ENCODE measurements around the gene ZNF576.

DNA sequence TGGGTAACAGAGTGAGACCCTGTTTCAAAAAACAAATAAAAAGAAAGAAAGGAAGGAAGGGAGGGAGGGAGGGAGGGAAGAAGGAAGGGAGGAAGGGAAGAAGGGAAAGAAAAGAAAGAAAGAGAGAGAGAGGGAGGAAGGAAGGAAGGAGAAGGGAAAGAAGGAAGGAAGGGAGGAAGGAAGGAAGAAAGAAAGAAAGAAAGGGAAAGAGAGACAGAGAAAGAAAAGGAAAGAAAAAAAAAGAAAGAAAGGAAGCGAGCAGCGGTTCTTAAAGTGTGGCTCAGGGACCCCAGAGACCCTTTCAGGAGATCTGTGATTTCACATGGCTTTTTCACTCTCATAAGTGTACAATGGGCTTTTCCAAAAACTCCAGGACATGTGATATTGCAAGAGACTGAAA lies 53.1 kb downstream of the ZNF576 start:
- TF ChIP-seq EZH2 (IDR thresholded peaks at IDR 0.05; ENCODE audit: borderline replicate concordance, low read depth, low read length, severe bottlenecking) (no peak), CTCF (IDR thresholded peaks at IDR 0.05; ENCODE audit: extremely low read depth in 1 of 2, insufficient read depth in 1 of 2, low read depth in 1 of 2, low read length in 2 of 2) (no peak), MYC (IDR thresholded peaks at IDR 0.05; ENCODE audit: low read depth, low read length) (no peak), POLR2AphosphoS5 (IDR thresholded peaks at IDR 0.05; ENCODE audit: insufficient read depth, low read depth, low read length) (no peak), POLR2A (IDR thresholded peaks at IDR 0.05; ENCODE audit: low read depth, low read length) (no peak), FOS (IDR thresholded peaks at IDR 0.05; ENCODE audit: borderline replicate concordance, insufficient read depth, low read length) (no peak)
- TF ChIP-seq, protein P1, sequence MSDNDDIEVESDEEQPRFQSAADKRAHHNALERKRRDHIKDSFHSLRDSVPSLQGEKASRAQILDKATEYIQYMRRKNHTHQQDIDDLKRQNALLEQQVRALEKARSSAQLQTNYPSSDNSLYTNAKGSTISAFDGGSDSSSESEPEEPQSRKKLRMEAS (IDR thresholded peaks at IDR 0.05; ENCODE audit: insufficient read depth, insufficient read length) = no peak

Data from endothelial cell of umbilical vein (primary cell).